HCT116 (cell line): ENCODE measurements around the gene THSD4. TPM values are rescaled to one million over a fixed set of nuclear protein-coding genes. Genes with fewer than 3 reads are reported as not detected.

Experiments used
- ATAC-seq: fragments of 200-7000 bp; cut with Tn5 transposase; 2 replicates; pipeline ENCODE4 v1.9.1; 2020; ENCODE audit warnings: mild to moderate bottlenecking, moderate library complexity
- BruUV-seq: library from RNA; stranded (reverse); fragments of 400-500 nt; replicated peaks from 2 replicates; lab custom pipeline; 2021; lab: Mats Ljungman, UMichigan
- CTCF ChIA-PET: fragments of 300-600 bp; sonication (Branson Sonifier 250); formaldehyde crosslinking; loops from one replicate; lab custom pipeline; 2021; ENCODE audit warnings: antibody characterized with exemption; lab: Charles Lee
- POLR2A ChIA-PET: fragments of 300-600, 350-600 bp; sonication (Branson Sonifier 250); formaldehyde crosslinking; loops from one replicate; lab custom pipeline; 2021; ENCODE audit warnings: antibody characterized with exemption; lab: Charles Lee
- RAD21 ChIA-PET, 2 experiments: fragments of 300-600 bp; sonication (Branson Sonifier 250); formaldehyde crosslinking; loops; one replicate each; lab custom pipeline; 2023; ENCODE audit warnings: low total read pairs in 2 of 2; ENCODE audit not compliant: uncharacterized antibody in 2 of 2, unreplicated experiment in 2 of 2, low non-redundant PET in 1 of 2; lab: Charles Lee
- DNase-seq: peaks from one replicate; pipeline ENCODE4 v3.0.0-alpha.2; 2010; ENCODE audit warnings: low read depth, low spot score
- H2AFZ ChIP-seq: fragments of 200-600 bp; shearing (Covaris generic), sonication (generic); 2 replicates; pipeline ENCODE4 v1.6.1; 2017; ENCODE audit warnings: low read depth, mixed run types, mixed read lengths, antibody characterized with exemption, low read length; ENCODE audit not compliant: poor library complexity, severe bottlenecking
- H3K27ac ChIP-seq: 2 replicates; pipeline ENCODE4 v1.5.1; 2012; ENCODE audit warnings: low read depth, low read length
- H3K27me3 ChIP-seq: fragments of 200-600 bp; sonication (generic); 2 replicates; pipeline ENCODE4 v1.6.1; 2016; ENCODE audit warnings: mixed run types, low read length, mixed read lengths; ENCODE audit not compliant: insufficient read depth
- H3K36me3 ChIP-seq, 2 experiments: fragments of 200-500 bp in 1 of 2; fragments of 200-600 bp in 1 of 2; sonication (Bioruptor generic) in 1 of 2; sonication (generic) in 1 of 2; 2 replicates each; pipeline versions ENCODE4 v1.5.1 to v1.6.1; 2014 to 2016; ENCODE audit warnings: low read length in 2 of 2, inconsistent platforms in 1 of 2, mixed read lengths in 1 of 2, mixed run types in 1 of 2; ENCODE audit not compliant: insufficient read depth in 2 of 2, control insufficient read depth in 1 of 2
- H3K4me1 ChIP-seq, 2 experiments: fragments of 200-600 bp in 1 of 2; sonication (generic) in 1 of 2; 2 replicates each; pipeline versions ENCODE4 v1.5.1 to v1.6.1; 2012 to 2017; ENCODE audit warnings: low read length in 2 of 2, inconsistent platforms in 1 of 2, mild to moderate bottlenecking in 1 of 2, mixed read lengths in 1 of 2, mixed run types in 1 of 2, moderate library complexity in 1 of 2; ENCODE audit not compliant: insufficient read depth in 2 of 2, control insufficient read depth in 1 of 2
- H3K4me2 ChIP-seq: fragments of 200-600 bp; sonication (generic); 2 replicates; pipeline ENCODE4 v1.6.1; 2017; ENCODE audit warnings: mixed run types, low read length, mixed read lengths
- H3K4me3 ChIP-seq, 2 experiments: fragments of 200-600 bp in 1 of 2; sonication (generic) in 1 of 2; replicated peaks in 1 of 2; 2 replicates each; pipeline ENCODE4 v1.5.1; 2011 to 2016; ENCODE audit warnings: low read length in 2 of 2, control low read depth in 1 of 2, low read depth in 1 of 2, mild to moderate bottlenecking in 1 of 2, mixed read lengths in 1 of 2, mixed run types in 1 of 2
- H3K79me2 ChIP-seq: fragments of 200-600 bp; sonication (generic); 2 replicates; pipeline ENCODE4 v1.6.1; 2017; ENCODE audit warnings: mild to moderate bottlenecking, mixed run types, low read length, moderate library complexity, mixed read lengths; ENCODE audit not compliant: insufficient read depth
- H3K9ac ChIP-seq: fragments of 200-600 bp; sonication (generic); 2 replicates; pipeline ENCODE4 v1.6.1; 2016; ENCODE audit warnings: low read length, mixed read lengths
- H3K9me2 ChIP-seq: fragments of 200-600 bp; sonication (generic), shearing (Covaris generic); 2 replicates; pipeline ENCODE4 v1.6.1; 2017; ENCODE audit warnings: mixed run types, mild to moderate bottlenecking, moderate library complexity; ENCODE audit not compliant: insufficient read depth
- H3K9me3 ChIP-seq, 2 experiments: fragments of 200-500 bp in 1 of 2; fragments of 200-600 bp in 1 of 2; sonication (Bioruptor generic) in 1 of 2; sonication (generic) in 1 of 2; 2 replicates each; pipeline ENCODE4 v1.6.1; 2014 to 2017; ENCODE audit warnings: low read length in 2 of 2, mixed read lengths in 2 of 2, inconsistent platforms in 1 of 2, low read depth in 1 of 2, mild to moderate bottlenecking in 1 of 2, mixed run types in 1 of 2, moderate library complexity in 1 of 2; ENCODE audit not compliant: control insufficient read depth in 1 of 2, insufficient read depth in 1 of 2
- H4K20me1 ChIP-seq: fragments of 200-600 bp; sonication (generic), shearing (Covaris generic); 2 replicates; pipeline ENCODE4 v1.6.1; 2017; ENCODE audit warnings: mixed run types, mild to moderate bottlenecking, moderate library complexity; ENCODE audit not compliant: insufficient read depth
- POLR2AphosphoS5 ChIP-seq: IDR thresholded peaks from 2 replicates; pipeline ENCODE4 v1.6.1; 2011; ENCODE audit warnings: mild to moderate bottlenecking, low read depth, low read length, moderate library complexity
- SP1 ChIP-seq: IDR thresholded peaks from 2 replicates; pipeline ENCODE4 v1.6.1; 2012; ENCODE audit warnings: low read depth
- ZBTB33 ChIP-seq: IDR thresholded peaks from 2 replicates; pipeline ENCODE4 v1.6.1; 2011; ENCODE audit warnings: mild to moderate bottlenecking, low read length, moderate library complexity; ENCODE audit not compliant: insufficient replicate concordance; ENCODE audit errors: extremely low read depth
- ZFX ChIP-seq: fragments of 450-650 bp; IDR thresholded peaks from 2 replicates; pipeline ENCODE4 v1.6.1; 2017
- ZNF274 ChIP-seq: fragments of 200-500 bp; sonication (Bioruptor generic); IDR thresholded peaks from 2 replicates; pipeline ENCODE4 v1.6.1; 2014; ENCODE audit warnings: mild to moderate bottlenecking, low read depth, low read length, inconsistent platforms
- intact Hi-C: fragments of 100-400 bp; cut with micrococcal nuclease; formaldehyde crosslinking; loops from 2 replicates; pipeline ENCODE4 v1.10.0; 2022
- total RNA-seq: library from RNA; stranded (reverse); gene quantifications from one replicate; pipeline ENCODE4 v1.2.1, GENCODE V29; 2021; ENCODE audit not compliant: unreplicated experiment

Gene THSD4
- total RNA-seq, 1 experiment from 2014 or later = 30.5 TPM

GRCh38 chr15:71565006-71565405, 449.7 kb downstream of the THSD4 start:
- intact Hi-C loops = no loop called here
- no TSS peak for BruUV-seq
- ATAC-seq = no peak

GRCh38 chr15:71565631-71566160, 450.4 kb downstream of the THSD4 start:
- no peak overlapping the region for H2AFZ ChIP-seq
- no peak overlapping the region for H3K4me3 ChIP-seq
- no peak overlapping the region for H3K4me2 ChIP-seq
- no peaks in the 10 kb centered on the region for H3K9me3 ChIP-seq
- no peak overlapping the region for H3K9ac ChIP-seq
- TF ChIP-seq ZFX = no peak
- TF ChIP-seq ZNF274 = no peak
- no peak for TF ChIP-seq ZBTB33
- no peak for TF ChIP-seq SP1
- no peak for TF ChIP-seq POLR2AphosphoS5
- DNase-seq (no peak), ATAC-seq (no peak)
- H3K79me2 ChIP-seq = no peaks in the 10 kb centered on the region
- intact Hi-C loops = no loop called here
- no peak overlapping the region for H3K27ac ChIP-seq
- no TSS peak for BruUV-seq
- H4K20me1 ChIP-seq = no peaks in the 10 kb centered on the region
- no peaks in the 10 kb centered on the region for H3K27me3 ChIP-seq
- POLR2A ChIA-PET = no interaction called here
- CTCF ChIA-PET = interaction anchor here (2.0 kb wide), 1 partner anchor 10 kb away, joined by 7 read pairs; no protein-coding TSS in a partner anchor
- no peaks in the 10 kb centered on the region for H3K36me3 ChIP-seq
- RAD21 ChIA-PET = no interaction called here
- H3K9me2 ChIP-seq = no peaks in the 10 kb centered on the region
- H3K4me1 ChIP-seq = no peaks in the 10 kb centered on the region

More at GRCh38 chr15:71565006-71565405, 449.7 kb downstream of the THSD4 start:
- ChIA-PET CTCF (interaction anchor here (2.0 kb wide), 1 partner anchor 11 kb away, joined by 7 read pairs; no protein-coding TSS in a partner anchor), RAD21 (no interaction called here), POLR2A (no interaction called here)
- H3K27ac ChIP-seq = no peak overlapping the region
- no peak for TF ChIP-seq POLR2AphosphoS5
- no peaks in the 10 kb centered on the region for H3K4me1 ChIP-seq
- DNase-seq = no peak
- H3K4me2 ChIP-seq = no peak overlapping the region
- no peaks in the 10 kb centered on the region for H4K20me1 ChIP-seq
- no peak overlapping the region for H2AFZ ChIP-seq
- H3K9ac ChIP-seq = no peak overlapping the region
- H3K9me2 ChIP-seq = no peaks in the 10 kb centered on the region
- H3K9me3 ChIP-seq = no peaks in the 10 kb centered on the region
- H3K36me3 ChIP-seq = no peaks in the 10 kb centered on the region
- no peaks in the 10 kb centered on the region for H3K27me3 ChIP-seq
- no peak overlapping the region for H3K4me3 ChIP-seq
- H3K79me2 ChIP-seq = no peaks in the 10 kb centered on the region
